Stimulated activated CD4-positive, alpha-beta T cell treated with anti-CD3 and anti-CD28 coated beads, Interleukin-15, amount 100 ng/mL, for 48 hours (primary cell): ENCODE measurements around the gene MVK.

Source experiments
- DNase-seq, 2 donors: peaks; one replicate each; pipeline ENCODE4 v3.0.0-alpha.2; 2020; ENCODE audit warnings: low read depth in 2 of 2

Gene MVK

DNA sequence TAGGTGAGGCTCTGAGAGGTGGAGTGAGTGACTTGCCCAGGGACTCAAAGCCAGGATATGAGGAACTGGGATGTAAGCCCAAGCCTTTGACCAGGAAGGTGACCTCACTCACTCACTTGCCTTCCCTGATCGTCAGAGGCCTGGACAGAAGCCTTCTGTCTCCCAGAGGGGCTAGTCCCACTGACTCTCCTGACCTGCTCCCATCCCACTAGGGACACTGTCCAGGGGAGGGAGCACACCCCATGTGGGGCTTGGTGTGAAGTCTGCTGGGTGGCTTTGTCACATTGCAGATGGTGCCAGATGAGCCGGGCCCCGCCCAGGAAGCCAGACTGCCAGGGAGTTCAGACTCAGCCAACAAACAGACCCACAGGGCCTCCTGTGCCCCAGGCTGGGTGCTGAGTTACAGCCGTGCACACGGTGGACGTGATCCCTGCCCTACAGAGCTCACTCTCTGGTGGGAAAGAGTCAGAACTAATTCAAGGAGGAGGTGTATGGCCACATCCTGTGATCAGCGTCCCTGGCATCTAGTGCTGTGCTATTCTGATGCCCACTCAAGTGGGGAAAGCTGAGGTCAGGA, 28.6 kb upstream of the MVK start:
- no peak for DNase-seq

DNA sequence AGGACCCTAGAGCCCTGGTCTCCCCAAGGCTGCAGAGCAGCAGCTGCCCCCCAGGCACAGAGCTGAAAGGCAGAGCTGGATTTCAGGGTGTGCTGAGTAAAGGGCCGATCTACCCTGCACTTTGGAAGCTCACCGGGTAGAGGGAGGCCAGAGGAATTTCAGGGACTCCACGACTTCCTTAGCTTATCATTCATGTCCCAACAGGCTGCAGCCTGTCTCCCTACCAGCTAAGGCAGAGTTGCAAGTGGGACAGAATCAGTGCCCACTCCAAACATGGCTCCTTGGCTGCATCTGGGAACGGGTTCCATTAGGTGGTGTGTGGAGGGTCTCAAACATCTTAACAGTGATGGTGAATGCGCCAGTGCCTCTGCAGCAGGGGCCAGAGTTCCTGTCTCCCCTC, 27.8 kb upstream of the MVK start:
- no peak for DNase-seq

DNA sequence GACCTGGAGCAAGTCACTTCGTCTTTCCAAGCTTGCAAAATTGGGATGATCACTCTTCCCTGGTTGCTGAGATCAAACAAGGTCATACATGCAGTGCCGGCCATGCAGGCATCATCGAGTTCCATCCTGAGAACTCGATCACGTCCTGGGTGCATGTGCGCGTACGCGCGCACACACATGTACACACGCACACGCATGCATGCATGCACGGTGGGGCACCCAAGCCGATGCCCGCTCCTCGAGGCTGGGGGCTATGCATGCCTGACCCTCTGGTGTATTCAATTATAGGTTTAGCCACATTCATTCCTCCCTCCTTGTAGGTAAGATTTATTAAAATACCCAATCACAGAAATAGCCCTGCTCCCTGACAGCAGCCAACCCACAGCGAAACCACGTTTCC, 26.3 kb upstream of the MVK start:
- DNase-seq = no peak

DNA sequence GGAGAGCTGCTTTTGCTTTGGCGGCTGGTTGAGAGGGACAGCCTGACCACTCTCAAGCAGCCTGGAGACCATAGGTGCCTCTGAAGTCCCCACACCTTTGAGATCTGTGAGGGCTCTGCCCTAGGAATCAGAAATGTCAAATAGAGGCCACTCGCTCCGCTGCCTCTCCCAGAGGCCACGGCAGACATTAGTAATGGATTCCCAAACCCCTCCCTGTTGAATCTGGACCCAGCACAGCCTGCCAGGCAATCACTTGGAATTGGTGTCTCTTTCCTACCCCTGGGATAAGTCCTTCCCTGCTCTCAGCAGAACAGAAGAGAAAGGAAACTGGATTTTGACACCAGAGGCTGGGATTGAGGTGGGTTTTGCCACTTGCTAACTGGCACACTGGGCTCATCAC, 25.3 kb upstream of the MVK start:
- no peak for DNase-seq

DNA sequence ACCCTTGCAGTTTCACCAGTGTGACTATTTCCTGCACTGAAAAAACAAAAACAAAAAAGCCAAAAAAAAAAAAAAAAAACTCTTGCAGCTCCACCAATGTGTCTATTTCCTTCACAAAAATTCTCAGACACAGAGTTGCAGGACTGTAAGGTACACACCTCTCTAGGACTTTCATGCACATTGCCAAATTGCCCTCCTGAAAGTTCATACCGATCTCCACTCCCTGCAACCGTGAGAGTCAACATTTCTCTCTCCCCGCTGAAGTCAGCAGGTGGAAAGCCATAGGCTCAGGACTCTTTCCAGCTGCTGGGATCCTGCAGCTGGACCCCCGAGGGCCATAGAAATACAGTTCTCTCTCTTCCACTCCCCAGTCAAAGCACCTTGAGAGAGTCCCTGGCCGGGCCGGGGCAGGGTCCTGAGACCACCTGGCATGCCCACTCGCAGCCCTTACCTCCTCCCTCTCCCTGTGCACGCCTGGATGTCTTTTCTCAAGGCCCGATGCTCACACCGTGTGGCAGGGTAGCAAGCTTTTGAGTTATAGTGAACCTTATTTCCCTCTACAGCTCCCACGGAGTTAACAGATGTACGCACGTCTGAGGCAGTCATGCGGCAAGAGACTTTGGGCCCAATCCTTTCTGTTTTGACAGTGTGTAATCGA, 23.9 kb upstream of the MVK start:
- DNase-seq = no peak

DNA sequence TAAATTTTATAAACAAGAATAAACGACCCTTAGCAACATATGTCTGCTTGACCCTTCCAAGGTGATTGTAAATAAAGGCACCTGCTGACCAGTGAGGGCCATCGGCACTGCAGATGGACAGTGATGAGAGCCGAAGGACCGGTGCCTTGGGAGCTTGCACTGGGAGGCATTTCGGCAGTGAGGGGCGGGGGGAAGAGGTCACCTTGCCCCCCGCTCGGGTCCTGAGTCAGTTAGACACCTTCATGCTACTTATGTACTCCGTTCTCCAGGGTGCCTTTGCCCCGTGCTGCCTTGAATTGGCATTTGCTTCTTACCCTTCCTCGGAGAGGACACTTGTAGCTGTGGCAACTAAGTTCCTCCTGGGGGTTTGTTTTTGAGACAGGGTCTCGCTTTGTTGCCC, 23.3 kb upstream of the MVK start:
- DNase-seq = no peak

DNA sequence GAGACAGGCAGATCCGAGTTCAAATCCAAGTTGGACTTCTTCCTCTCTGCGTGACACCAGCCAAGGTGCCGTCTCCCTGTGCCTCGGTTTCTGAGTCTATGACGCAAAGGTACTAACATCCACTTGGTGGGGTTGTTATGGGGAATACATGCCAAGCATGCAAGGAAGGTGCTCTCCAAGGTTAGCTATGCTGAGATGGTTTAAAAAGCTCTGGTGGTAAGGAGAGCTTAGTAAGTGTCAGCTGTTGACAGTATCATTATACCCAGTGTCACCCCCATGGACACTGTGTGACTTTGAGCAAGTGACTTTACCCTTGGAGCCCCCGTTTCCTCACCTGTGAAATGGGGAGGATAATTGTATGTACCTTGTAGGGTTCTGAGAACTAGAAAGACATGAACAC, 22.5 kb upstream of the MVK start:
- DNase-seq = no peak

DNA sequence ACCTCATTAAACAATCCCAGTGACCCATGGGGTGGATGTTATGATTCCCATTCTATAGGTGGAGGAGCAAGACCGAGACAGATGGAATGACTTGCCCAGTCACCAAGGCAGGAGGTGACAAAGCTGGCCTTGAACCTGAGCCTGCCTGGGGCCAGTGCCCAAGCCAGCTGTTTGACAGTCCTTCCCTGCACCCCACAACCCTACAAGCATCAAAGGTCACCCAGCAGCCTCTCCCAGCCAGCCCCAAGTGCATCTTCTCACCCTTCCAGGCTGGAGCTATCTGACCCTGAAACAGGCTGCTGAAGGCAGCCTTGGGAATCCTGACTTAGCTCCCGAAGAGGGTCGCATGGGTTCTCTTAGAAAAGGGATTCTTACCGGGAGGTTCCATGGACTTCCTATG, 20.6 kb upstream of the MVK start:
- DNase-seq = no peak

DNA sequence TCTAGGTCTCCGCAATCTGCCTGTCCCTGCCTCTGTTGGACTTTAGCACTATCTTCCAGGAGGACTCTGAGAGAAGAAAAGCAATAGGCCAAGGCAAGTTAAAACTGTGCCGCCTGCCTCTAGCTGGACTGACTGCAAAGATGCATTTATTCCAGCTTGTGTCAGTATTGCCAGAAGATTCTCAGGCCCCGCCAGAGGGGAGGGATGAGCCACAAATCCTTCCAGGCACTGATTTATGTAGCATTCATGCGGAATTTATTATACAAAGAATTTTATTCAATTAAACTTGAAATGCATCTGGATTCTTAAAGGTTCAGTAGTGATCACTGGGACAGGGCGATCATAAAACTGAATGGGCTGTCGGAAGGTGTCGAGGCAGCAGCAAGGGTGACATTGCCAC, 20.1 kb upstream of the MVK start:
- no peak for DNase-seq

DNA sequence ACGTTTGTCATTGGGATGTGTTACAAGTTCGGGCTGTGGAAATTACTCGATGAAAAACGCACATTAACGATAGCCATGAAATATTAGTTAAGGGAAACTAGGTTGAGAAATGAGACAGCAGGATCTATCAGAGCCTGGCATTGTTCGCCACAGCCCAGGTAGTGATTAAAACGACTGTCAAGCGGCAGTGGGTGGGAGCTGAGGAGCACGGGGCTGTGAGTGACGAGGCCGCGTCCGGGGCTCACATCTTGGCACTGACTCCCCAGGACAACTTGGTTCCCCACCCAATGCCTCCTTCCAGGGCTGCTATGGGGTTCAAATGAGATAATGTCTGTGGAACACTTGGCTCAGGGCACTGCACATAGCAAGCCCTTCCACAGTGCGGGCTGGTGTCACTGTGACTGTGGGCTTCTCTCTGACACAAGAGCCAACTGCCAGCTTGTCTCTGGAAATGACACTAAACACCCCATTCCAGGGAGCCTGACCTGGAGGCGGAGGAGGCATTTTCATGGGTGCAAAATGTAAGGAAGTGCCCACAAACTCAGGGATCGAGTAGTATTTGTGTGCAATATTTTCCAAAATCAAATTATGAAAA, 19.6 kb upstream of the MVK start:
- DNase-seq = no peak

DNA sequence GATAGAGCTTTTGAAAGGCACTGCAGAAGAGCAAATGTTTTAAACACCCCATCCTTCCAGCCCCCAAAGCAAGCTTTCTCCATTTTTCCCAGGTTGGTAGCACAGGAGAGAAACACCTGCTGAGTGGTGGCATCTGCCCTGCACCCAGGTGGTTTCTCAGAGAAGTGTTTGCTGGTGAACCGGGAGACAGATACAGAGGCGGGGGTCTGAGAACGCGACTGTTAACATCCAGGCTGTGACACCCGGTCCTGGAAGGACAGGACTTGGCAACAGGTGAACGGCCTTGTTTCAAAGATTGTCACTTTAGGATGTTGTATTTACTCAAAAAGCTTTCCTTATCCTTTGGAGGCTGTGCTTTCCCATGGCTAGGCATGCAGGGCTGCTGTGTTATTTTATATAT, 18.8 kb upstream of the MVK start:
- DNase-seq = no peak

DNA sequence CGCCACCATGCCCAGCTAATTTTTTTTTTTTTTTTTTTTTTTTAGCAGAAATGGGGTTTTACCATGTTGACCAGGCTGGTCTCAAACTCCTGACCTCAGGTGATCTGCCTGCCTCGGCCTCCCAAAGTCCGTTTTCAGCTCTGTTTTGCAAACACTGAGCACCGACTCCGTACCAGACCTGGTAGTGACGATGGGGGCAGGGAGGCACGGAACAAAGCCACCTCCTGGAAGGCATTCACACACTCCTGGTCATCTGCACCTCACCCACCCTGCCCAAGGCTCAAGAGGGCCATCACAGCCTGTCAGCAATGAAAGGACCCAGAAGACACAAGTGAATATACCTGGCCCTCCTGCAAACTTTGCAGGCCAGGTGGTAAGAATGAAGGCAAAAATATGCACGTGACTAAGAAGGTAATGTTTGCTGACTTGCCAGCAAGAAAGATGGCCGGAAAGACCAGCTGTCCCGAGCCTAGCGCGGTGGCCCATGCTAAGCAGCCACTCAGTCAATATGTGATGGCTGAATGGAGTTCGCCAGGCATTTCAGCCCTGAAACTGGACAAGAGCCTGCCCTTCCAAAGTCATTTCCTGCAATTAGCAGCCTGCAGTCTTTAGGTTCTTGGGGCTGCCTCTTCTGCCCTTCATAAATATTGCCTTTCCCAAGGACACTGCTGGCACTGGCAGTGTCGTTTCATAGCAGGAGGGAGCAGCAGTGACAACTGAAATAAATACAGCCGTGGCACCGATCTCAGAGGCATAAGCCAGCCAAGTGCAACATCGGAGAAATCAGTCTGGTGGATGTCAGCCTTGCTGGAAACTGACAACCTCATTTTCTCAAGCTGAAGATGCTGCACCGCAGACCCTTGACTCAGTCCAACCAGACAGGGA, 17.9 kb upstream of the MVK start:
- no peak for DNase-seq

DNA sequence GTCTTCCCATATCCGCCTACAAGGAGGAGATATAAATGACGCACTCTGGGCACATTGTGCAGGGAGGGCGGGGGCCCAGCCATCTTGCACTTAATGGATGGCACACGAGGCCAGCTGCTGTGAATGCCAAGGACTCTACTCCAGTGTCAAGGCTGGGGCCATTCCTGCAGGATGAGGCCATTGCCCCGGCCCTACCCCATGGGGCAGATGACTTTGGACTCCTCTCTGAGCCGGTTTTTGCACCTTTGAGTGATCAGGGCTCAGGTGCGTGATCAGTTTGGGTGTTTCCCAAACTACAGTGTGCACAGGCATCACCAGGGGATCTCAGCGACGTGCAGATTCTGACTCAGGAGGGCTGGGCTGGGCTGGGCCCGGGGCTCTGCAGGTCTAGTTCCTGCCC, 16.4 kb upstream of the MVK start:
- no peak for DNase-seq

DNA sequence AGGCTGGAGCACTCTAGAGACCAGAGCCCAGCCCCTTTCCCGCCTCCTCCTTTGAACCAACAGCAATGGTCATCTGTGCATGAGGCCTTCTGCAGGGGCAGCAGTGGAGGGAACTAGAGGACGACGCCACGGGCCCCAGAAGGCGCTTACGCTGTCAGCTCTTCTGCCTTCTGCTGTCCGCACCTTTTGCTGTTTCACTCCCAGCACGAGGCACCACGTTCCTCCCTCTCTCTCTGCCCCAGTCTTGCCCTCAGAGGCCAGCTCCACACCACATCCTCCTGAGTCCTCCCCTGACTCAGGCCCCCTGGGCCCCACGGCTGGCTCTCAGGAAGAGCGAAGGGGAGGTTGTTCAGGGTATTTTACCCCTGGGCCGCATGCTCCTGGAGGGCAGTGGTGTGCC, 15.8 kb upstream of the MVK start:
- DNase-seq = no peak

DNA sequence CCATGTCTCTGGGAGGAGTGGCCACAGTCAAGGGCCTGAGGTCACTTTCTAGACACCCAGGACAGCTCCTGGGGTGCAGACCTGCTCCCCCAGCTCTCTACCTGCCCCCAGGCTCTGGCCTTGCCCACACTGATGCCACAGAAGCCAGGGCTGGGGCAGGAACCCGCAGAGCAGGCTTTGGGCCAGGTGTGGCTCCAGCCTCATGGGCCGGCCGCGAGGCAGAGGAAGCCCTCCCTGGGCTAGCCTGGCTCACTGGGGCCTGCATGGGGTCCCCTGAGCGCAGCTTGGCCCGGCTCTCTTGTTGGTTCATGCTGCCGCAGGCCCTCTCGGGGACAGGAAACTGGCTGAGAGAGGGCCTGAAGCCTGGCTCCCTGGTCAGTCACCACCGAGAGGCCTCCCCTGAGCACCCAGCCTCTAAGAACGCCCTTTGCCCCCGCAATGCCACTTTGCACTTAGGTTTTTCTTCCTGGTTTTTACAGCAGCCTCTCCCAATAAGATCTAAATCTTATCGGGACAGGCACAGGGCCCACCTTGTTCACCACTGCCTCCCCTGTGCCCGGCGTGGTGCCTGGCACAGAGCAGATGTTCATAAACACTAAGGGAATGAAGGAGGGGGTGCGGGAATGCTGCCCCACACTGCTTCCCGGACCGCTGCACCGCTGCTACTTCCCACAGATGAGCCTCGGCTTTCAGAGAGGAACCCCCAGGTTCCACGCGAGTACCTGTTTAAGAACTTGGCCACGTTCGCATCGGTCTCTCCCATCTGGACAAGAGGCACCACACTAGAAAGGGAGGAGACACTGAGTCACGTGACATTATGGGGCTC, 15.0 kb upstream of the MVK start:
- DNase-seq = no peak

DNA sequence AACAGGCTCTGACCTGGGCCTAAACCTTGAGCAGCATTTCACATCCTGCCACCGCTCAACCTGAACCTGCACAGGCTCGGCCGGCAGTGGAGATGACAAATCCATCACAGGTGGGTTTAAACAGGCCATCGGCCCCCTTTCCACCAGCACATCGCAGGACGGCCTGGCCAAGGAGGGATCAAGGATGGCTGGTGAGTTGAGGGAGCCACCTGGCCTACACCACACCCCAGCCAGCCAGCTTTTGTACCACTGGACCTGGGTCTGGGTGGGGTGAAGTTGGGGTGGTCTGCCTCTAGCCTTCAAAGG, 14.4 kb upstream of the MVK start:
- DNase-seq = no peak

DNA sequence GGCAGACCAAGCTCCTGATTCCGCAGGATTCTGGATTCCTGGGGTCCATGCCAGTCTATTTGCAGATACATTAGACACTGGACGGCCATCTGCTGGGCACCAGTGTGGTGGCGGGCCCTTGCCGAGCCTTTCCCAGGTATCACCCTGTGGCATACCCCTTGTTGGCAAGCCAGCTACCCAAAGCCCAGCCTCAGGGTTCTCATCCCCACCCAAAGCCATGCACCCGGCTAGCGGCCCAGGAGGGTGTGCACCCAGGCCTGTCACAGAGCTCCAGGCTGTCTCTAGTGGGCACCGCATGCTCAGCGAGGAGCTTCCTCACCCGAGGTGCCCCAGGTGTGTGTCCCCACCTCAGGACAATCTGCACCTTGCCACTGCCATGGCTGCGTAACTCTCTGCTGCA, 14.0 kb upstream of the MVK start:
- no peak for DNase-seq

DNA sequence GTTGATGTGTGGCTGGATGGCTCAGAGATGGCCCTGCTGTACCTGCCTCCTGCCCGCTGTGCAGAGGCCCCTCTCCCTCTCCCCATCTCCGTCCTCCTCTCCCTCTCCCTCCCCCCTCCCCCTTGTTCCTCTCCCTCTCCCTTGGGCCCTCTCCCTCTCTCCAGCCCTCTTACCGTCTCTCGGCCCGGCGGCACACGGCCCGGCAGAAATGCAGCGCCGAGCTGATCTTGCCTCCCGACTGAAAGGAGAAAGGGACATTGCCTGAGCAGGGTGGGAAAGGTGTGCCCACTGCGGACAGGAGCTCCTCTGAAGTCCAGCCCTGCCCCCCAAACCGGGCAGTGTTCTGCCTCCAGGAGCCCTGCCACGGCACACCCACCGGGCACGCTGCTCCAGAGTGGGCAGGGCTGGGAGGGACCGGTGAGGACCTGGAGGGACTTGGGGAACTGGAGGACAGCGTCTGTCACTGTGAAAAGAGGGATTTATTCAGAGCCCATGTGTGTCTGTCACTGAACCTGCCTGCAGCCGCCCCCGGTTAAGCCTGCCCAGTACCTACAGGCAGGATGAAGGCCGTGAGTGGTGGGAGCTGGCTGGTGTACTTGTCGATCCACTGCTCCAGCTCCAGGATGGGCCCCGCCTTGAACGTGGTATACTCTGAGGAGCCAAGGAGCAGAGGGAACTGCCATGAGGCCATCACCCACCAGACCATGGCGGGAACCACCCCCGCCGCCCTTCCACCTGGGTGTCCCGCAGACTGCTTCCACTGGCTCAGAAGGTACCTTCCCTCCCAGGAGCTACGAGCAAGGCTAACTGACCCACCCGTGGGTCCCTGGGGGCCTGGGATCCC, 12.5 kb upstream of the MVK start:
- no peak for DNase-seq

DNA sequence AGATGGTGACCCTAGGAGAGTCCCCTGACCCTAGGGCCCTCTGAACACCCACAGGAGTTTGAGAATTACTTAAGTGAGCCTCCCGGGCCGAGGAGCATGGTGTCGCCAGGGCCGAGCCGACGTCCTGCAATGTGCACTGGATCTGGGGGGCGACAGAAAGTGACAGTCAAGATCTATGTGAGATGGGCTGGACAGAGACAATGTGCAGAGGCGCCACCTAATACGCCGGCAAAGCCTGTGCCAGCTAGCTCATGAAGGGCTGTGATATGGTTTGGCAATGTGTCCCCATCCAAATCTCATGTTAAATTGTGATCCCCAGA, 11.9 kb upstream of the MVK start:
- no peak for DNase-seq

DNA sequence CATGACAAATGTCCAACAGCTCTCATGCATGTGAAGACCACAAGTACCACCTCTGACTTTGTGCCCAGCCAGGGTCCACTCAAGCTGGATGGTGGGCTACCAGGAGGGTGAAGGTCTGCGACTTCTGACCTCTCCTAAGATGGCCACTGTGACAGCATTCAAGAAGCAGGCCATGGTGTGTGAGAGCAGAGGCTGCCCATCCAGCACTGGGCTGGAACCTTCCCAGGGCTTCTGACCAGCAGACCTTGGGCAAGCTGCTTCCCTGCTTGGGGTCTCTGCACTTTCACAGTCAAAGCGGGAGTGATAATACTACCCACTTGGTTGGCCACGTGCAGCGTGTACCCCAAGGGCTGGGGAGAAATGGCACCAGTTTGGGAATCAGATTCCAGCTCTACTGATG, 10.7 kb upstream of the MVK start:
- no peak for DNase-seq
